ENCODE data around the gene TMEM248.
"Not testable (repeated sequence)": the region's sequence is repeated elsewhere in the genome, so short reads cannot be mapped to it uniquely, and the experiment has no call there.

TMEM248 gene

GRCh38 chr7:66910789-66911188 is 10.2 kb upstream of the TMEM248 start:
- no peak for DNase-seq

- not testable (repeated sequence) for DNase-seq
Observed at GRCh38 chr7:66911191-66911590, 9.8 kb upstream of the TMEM248 start.

DNA sequence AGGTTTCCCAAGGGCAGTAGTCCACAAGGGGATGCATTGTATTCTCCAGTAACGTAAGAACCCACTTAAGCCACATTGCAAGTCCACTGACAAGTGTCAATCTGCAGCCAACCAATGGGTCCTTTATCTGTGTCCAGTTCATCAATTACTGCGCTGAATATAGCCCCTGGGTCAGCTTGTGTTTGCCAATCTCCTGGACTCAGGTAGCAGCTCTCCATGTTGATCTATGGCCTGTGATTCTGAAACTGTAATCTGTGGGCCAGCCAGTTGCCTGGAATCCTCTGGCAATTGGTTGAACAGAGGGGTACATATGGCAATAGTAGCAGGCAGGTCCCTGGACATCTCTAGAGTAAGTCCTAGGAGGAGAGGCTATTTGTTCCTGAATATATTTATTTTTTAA is 8.8 kb upstream of the TMEM248 start:
- DNase-seq, result no peak

DNA sequence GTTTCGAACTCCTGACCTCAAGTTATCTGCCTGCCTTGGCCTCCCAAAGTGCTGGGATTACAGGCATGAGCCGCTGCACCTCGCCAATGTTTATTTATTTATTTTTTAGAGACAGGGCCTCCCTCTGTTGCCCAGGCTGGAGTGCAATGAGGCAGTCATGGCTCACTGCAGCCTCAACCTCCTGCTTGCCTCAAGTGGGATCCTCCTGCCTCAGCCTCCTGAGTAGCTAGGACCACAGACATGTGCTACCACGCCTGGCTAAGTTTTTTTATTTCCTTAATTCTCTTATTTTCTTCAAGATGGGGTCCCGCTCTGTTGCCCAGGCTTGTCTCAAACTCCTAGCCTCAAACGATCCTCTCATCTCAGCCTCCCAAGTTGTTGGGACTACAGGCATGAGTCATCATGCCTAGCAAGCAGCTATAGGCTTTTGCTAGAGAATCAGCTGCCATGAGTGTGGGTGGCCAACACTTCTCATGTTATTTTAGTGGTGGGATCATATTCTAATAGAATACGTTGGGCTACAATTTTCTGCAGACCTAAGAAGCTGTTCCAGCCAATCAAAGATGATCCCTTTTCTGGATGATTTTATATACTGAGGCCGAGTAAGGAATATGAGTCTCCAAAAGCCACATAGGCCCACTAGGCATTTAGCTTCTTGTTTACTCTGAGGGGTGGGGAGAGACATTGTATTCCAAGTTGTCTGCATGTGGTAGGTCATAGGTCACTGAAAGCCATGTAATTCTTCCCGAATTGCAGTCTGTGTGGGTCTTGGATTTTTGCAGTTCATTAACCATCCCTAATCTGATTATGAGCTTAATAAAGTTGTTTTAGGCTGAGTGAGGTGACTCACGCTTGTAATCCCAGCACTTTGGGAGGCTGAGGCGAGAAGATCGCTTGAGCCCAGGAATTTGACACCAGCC is 7.6 kb upstream of the TMEM248 start:
- no peak for DNase-seq

GRCh38 chr7:66917904-66918303 is 3.1 kb upstream of the TMEM248 start:
- not testable (repeated sequence) for DNase-seq

- no peak for DNase-seq
Observed at GRCh38 chr7:66919304-66919703, 1.7 kb upstream of the TMEM248 start.

GRCh38 chr7:66919704-66920103 is 1.3 kb upstream of the TMEM248 start:
- no peak for DNase-seq

GRCh38 chr7:66920256-66920655 is 769 bp upstream of the TMEM248 start:
- DNase-seq, result no peak

GRCh38 chr7:66921396-66921917 is 432 bp downstream of the TMEM248 start:
- no peak for DNase-seq

GRCh38 chr7:66921918-66922486 is 977 bp downstream of the TMEM248 start:
- DNase-seq, result no peak

DNA sequence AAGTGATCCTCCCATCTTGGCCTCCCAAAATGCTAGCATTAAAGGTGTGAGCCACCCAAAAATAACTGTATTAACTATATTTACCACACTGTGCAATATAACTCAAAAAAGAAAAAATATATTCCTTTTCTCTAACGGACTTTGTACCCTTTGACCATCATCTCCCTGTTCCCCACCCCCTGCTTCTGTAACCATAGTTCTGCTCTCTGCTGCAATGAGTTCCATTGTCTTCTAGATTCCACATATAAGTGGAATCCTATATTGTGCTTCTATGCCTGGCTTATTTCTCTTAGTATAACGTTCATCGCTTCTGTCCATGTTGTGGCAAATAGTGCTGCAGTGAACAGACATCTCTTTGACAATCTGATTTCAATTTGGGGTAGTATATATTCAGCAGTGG is 4.2 kb downstream of the TMEM248 start:
- no peak for DNase-seq

DNA sequence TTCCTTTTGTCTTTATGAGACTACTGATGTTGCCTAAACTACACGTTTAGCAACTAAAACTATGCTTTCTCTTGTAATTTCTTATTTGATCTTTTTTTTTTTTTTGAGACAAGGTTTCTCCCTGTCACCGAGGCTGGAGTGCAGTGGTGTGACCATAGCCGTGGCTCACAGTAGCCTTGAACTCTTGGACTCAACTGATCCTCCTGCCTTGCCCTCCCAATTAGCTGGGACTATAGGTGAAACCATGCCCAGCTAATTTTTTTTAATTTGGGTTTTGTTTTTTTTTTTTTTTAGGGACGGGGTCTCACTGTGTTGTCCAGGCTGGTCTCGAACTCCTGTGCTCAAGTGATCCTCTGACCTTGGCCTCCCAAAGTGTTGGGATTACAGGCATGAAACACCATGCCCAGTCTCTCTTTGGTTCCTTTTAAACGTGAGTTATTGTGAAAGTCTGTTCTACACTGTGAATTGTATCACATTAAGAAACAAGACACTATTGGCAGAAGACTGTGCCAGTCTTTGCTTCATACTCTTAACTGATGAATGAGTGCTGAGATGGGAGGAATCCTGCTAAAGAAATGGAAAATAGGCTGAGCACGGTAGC is 6.4 kb downstream of the TMEM248 start:
- no peak for DNase-seq

GRCh38 chr7:66928388-66928787 is 7.4 kb downstream of the TMEM248 start:
- no peak for DNase-seq

DNA sequence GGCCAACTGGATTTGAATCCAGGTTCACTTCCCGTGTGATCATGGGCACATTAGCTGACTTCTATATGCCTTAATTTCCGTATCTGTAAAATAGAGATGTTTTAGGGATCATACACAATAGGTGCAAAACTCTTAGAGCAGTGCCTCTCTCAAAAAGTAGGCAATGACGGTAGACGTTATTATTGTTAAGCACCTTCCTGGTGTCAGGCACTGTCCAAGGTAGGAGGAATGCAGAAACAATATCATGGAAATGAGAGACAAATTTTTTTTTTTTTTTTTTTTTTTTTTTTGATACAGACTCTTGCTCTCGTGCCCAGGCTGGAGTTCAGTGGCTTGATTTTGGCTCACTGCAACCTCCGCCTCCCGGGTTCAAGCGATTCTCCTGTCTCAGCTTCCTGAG is 8.1 kb downstream of the TMEM248 start:
- no peak for DNase-seq

- no peak for DNase-seq
Observed at GRCh38 chr7:66929935-66930334, 8.9 kb downstream of the TMEM248 start.

DNA sequence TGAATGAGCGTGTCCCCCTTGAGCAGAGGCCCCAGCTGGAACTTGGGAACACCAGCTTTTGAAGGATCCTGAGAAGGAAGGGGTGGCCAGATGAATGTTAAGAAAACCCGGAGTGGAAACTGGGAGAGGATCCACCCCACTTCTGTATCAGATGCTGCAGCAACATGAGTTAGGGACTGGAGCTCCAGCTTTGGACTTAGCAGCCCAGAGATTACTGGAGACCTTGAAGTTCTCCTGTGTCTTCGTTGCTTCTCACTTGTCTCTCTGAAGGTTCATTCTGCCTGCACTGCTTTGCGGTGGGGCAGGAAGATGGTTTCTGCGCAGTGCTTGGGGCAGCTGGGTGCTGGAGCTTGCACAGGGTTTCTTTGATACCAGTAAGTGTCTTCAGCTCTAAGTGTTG is 9.3 kb downstream of the TMEM248 start:
- no peak for DNase-seq

DNA sequence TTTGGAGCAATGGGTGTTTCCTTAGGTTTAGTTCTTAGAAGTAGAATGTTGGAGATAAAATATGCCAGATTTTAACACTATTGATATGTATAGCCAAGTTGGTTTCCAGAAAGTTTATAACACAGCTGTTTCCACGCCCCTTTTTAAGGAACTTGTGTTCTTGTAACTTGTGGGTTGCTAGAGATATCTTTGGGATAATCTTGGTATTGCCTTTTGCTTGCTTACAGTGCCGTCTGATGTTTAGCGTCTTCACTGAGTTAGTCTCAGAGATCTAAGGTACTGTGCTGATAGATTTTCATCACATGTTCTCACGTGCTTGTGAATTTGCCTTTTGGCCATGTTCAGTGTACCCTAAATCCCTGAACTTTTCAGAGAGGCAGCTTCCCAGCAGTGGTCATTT is 12.4 kb downstream of the TMEM248 start:
- no peak for DNase-seq

DNA sequence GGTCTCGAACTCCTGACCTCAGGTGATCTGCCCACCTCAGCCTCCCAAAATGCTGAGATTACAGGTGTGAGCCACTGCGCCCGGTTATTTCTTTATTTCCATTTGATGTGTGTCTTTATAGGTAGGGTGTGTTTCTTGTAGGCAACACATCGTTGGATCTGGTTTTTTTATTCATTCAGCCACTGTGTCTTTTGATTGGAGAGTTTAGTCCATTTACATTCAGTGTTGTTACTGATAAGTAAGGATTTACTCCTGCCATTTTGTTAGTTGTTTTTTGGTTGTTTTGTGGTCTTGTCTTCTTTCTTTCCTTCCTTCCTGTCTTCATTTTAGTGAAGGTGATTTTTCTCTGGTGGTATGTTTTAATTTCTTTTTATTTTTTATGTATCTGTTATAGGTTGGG is 16.9 kb downstream of the TMEM248 start:
- no peak for DNase-seq

DNA sequence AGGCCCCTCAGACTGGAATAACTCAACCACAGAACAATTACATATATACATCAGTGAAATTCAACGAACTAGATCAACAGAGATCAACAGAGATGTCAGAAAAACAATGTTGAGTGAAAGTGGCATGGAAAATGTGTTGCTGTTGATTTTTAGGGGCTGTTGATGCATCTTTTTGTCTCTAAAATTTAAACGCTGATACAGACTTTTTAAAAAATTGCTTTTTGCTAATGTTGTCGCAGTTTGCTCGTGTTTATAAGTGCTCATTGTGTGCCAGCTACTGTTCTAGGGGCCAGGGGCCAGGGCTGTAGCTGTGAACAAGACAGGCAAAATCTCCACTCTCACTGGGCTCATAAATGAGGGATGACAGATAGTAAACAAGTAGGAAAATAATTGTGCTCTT is 18.3 kb downstream of the TMEM248 start:
- no peak for DNase-seq

- no peak for DNase-seq
Observed at GRCh38 chr7:66946545-66946944, 25.5 kb downstream of the TMEM248 start.

DNA sequence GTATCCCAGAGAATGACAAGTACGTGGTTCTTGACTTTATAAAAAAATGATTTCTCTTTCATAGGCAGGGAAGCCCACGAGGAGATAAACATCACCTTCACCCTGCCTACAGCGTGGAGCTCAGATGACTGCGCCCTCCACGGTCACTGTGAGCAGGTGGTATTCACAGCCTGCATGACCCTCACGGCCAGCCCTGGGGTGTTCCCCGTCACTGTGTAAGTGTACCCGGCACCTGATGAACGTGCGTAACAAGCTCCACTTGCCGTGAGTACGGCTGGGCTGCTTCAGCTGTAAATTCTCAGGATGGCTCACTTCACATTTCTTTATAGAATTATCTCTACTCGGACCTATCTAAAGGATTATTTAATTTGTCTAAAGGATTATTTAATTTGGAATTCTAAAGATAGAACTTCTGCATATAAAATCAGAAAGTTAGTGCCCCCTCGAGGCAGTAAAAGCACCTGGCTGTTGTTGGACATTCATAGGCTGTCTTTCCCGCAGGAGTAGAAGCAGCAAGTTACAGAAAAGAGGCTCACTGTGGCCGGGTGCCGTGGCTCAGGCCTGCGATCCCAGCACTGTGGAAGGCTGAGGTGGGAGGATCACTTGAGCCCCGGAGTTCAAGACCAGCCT is 27.6 kb downstream of the TMEM248 start:
- DNase-seq, result no peak

- DNase-seq, result no peak
Observed at GRCh38 chr7:66950311-66950710, 29.3 kb downstream of the TMEM248 start.

DNA sequence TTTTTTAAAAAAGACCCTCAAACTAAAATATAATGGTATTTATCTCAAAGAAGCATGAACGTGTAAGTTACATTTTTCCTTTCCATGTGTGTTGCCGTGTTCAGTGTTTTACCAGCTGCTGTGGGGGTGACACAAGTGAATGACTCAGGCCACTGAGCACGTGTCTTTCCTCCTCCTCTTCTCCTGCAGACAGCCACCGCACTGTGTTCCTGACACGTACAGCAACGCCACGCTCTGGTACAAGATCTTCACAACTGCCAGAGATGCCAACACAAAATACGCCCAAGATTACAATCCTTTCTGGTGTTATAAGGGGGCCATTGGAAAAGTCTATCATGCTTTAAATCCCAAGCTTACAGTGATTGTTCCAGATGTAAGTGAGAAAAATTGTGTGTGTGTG is 29.7 kb downstream of the TMEM248 start:
- no peak for DNase-seq

Data from NCI-H1417 treated with DMSO at 0.1 percent for 48 hours (cell line).